ENCODE data around the gene TRPV4. TPM values are rescaled to one million over a fixed set of nuclear protein-coding genes. Genes with fewer than 3 reads are reported as not detected.

TRPV4 gene
- total and polyA plus RNA-seq, 2 experiments from 2014 or later = 2.3 to 4.7 TPM

DNA sequence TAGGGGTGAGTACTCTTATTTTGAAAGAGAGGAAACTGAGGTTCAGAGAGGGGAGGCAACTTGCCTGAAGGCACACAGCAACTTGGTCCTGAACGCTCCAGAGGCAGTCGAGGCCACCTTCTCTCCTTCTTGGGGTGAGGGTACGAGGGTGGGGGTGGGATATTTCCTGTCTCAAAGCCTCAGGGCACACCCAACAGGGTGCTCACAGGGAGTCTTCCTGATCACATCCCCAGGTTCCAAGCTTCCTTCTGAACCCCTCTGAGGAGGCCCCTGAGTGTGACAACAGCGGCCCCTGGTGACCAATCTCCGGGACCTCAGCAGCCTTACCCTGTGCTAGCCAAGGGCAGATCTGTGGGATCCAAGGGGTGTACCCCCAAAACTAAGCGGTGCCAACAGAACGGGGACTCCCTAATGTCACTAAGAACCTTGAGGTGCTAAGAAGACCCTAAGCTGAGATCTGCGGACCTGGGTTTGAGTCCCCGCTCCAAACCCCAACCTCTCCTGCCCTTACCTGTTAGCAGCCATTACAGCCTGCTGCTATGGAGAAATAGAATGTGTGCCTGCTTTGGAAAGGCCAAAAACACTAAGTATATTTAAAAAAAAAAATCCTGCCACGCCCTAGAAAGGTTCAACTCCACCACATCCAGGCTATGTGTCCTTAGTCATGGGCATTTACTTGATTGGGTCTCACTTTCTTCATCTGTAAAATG is 57.9 kb downstream of the TRPV4 start:
- Histone ChIP-seq H3K27me3 (no peaks in the 10 kb centered on the region), H3K9me2 (replicated peaks; ENCODE audit: insufficient read depth) (no peaks in the 10 kb centered on the region), H2AFZ (no peak overlapping the region), H4K20me1 (ENCODE audit: insufficient read depth, poor library complexity, severe bottlenecking) (no peaks in the 10 kb centered on the region), H3K4me3 (no peak overlapping the region), H3K79me2 (no peaks in the 10 kb centered on the region), H3K4me2 (no peak overlapping the region), H3K36me3 (replicated peaks; ENCODE audit: insufficient read depth, low read depth) (no peaks in the 10 kb centered on the region), H3K9me3 (ENCODE audit: low read depth) (no peaks in the 10 kb centered on the region), H3K27ac (no peak overlapping the region), H3K4me1 (ENCODE audit: insufficient read depth) (peaks cover 3% of the 10 kb centered on the region)
- DNase-seq (ENCODE audit: low spot score) = peak; percentile 86
- no peak for TF ChIP-seq EZH2phosphoT487 (IDR thresholded peaks at IDR 0.05; ENCODE audit: low read depth, severe bottlenecking, unreplicated experiment)
- TF ChIP-seq, protein P1, sequence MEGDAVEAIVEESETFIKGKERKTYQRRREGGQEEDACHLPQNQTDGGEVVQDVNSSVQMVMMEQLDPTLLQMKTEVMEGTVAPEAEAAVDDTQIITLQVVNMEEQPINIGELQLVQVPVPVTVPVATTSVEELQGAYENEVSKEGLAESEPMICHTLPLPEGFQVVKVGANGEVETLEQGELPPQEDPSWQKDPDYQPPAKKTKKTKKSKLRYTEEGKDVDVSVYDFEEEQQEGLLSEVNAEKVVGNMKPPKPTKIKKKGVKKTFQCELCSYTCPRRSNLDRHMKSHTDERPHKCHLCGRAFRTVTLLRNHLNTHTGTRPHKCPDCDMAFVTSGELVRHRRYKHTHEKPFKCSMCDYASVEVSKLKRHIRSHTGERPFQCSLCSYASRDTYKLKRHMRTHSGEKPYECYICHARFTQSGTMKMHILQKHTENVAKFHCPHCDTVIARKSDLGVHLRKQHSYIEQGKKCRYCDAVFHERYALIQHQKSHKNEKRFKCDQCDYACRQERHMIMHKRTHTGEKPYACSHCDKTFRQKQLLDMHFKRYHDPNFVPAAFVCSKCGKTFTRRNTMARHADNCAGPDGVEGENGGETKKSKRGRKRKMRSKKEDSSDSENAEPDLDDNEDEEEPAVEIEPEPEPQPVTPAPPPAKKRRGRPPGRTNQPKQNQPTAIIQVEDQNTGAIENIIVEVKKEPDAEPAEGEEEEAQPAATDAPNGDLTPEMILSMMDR (IDR thresholded peaks at IDR 0.05; ENCODE audit: poor library complexity) = peak; percentile 87
- 19% methylated on average over 7 of the region's 10 CpGs for WGBS (ENCODE audit: low lambda C conversion rate, missing lambda C conversion rate)

DNA sequence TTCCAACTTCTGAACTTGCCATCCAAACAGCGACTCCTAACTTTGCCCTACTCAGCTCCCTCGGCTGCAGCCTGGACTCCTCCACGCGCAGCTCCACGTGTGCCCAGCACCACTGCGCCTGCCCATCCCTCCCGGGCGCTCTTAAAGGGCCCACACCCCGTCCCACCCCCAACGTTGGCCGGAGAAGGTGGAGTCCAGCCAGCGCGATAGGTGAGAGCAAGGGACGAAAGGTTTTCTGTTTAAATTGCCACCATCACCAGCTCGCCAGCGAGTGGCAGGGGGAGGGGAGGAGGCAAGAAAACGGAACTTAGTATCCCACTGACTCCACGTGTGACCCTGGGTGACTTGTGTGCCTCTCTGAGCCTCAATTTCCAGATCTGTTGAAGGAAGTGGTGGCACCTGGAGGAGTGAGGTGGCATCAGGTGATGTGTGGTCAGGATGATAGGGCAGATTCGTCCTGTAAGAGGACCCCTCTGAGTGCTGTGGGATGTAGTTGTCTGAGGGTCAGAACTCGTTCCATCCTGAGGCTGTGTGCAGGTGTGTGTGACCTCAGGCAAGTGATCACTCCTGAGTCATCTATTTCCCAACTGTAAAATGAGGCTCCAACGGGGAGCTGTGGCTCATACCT is 59.7 kb downstream of the TRPV4 start:
- H3K4me2 ChIP-seq = no peak overlapping the region

DNA sequence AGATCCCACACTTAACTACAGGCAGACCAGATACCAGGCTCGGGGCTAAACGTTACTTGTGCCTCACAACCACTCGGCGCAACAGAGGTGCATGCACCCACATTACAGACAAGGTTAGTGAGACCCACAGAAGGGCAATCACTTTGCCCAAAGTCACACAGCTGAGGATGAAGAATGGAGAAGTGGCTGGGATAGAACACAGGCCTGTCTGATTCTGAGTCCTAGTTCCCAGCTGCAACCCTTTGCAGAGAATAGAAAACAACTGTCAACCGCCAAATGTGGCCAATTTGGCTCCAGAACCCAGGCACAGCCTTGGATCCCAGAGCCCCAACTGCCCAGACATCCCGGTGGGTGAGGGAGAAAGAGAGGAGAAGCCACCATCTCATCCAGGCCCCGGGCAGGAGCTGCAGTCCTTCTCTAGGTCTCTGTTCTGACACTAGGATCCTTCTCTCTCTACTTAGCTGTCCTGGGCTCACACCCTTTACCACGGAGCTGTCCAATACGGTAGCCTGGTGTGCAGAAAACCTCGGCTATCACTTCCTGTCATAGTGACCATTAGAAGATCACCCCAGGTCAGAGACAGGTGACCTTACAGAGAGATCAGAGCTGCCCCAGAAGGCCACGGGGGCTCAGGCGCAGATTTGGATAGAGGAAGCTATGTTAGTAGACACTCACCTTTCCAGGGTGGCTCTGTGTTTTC is 60.4 kb downstream of the TRPV4 start:
- DNase-seq (ENCODE audit: low spot score) = peak; percentile 3
- no peak overlapping the region for H3K4me2 ChIP-seq
- H2AFZ ChIP-seq = no peak overlapping the region
- no peaks in the 10 kb centered on the region for H3K79me2 ChIP-seq
- no peak overlapping the region for H3K27ac ChIP-seq
- no peaks in the 10 kb centered on the region for H4K20me1 ChIP-seq (ENCODE audit: insufficient read depth, poor library complexity, severe bottlenecking)
- WGBS (ENCODE audit: low lambda C conversion rate, missing lambda C conversion rate) = 72% methylated on average over 12 of the region's 12 CpGs
- H3K4me1 ChIP-seq (ENCODE audit: insufficient read depth) = peaks cover 3% of the 10 kb centered on the region
- H3K4me3 ChIP-seq = no peak overlapping the region
- TF ChIP-seq, protein P1 (IDR thresholded peaks at IDR 0.05; ENCODE audit: poor library complexity) = no peak
- TF ChIP-seq EZH2phosphoT487 (IDR thresholded peaks at IDR 0.05; ENCODE audit: low read depth, severe bottlenecking, unreplicated experiment) (no peak), EZH2 (IDR thresholded peaks at IDR 0.05; ENCODE audit: borderline replicate concordance) (no peak)
- no peaks in the 10 kb centered on the region for H3K9me3 ChIP-seq (ENCODE audit: low read depth)
- no peaks in the 10 kb centered on the region for H3K9me2 ChIP-seq (replicated peaks; ENCODE audit: insufficient read depth)
- no peaks in the 10 kb centered on the region for H3K27me3 ChIP-seq
- no peaks in the 10 kb centered on the region for H3K36me3 ChIP-seq (replicated peaks; ENCODE audit: insufficient read depth, low read depth)

More for the DNA sequence above, 59.7 kb downstream of the TRPV4 start:
- H3K9me3 ChIP-seq (ENCODE audit: low read depth) = no peaks in the 10 kb centered on the region
- H3K79me2 ChIP-seq = no peaks in the 10 kb centered on the region
- no peak for DNase-seq (ENCODE audit: low spot score)
- no peaks in the 10 kb centered on the region for H4K20me1 ChIP-seq (ENCODE audit: insufficient read depth, poor library complexity, severe bottlenecking)
- no peak overlapping the region for H3K4me3 ChIP-seq
- H2AFZ ChIP-seq = no peak overlapping the region
- H3K9me2 ChIP-seq (replicated peaks; ENCODE audit: insufficient read depth) = no peaks in the 10 kb centered on the region
- H3K27me3 ChIP-seq = no peaks in the 10 kb centered on the region
- TF ChIP-seq, protein P1 (IDR thresholded peaks at IDR 0.05; ENCODE audit: poor library complexity) = no peak
- TF ChIP-seq EZH2 (IDR thresholded peaks at IDR 0.05; ENCODE audit: borderline replicate concordance) = no peak
- no peak for TF ChIP-seq EZH2phosphoT487 (IDR thresholded peaks at IDR 0.05; ENCODE audit: low read depth, severe bottlenecking, unreplicated experiment)
- WGBS (ENCODE audit: low lambda C conversion rate, missing lambda C conversion rate) = 52% methylated on average over 21 of the region's 21 CpGs
- peaks cover 3% of the 10 kb centered on the region for H3K4me1 ChIP-seq (ENCODE audit: insufficient read depth)
- no peak overlapping the region for H3K27ac ChIP-seq
- H3K36me3 ChIP-seq (replicated peaks; ENCODE audit: insufficient read depth, low read depth) = no peaks in the 10 kb centered on the region

All from hepatocyte (in vitro differentiated cells).